DOHH2 (cell line): ENCODE data around the gene CNTN5.

Experiments
- H3F3A ChIP-seq: fragments of 200-600 bp; sonication (generic), shearing (Covaris generic); 2 replicates; pipeline ENCODE4 v1.6.0; 2016; ENCODE audit warnings: antibody characterized with exemption, mild to moderate bottlenecking; ENCODE audit not compliant: control insufficient read depth, insufficient read depth
- H3K27ac ChIP-seq: fragments of 200-600 bp; sonication (generic); 2 replicates; pipeline ENCODE4 v1.5.1; 2014; ENCODE audit warnings: low read depth, mild to moderate bottlenecking, low read length, moderate library complexity
- H3K27me3 ChIP-seq: fragments of 200-600 bp; sonication (generic); 2 replicates; pipeline ENCODE4 v1.6.1; 2014; ENCODE audit warnings: mild to moderate bottlenecking, low read length, mixed read lengths; ENCODE audit not compliant: control insufficient read depth
- H3K36me3 ChIP-seq: fragments of 200-600 bp; sonication (generic); 2 replicates; pipeline ENCODE4 v1.6.1; 2014; ENCODE audit warnings: mild to moderate bottlenecking, low read length, moderate library complexity, mixed read lengths; ENCODE audit not compliant: control insufficient read depth
- H3K4me1 ChIP-seq: fragments of 200-600 bp; sonication (generic); 2 replicates; pipeline ENCODE4 v1.6.1; 2014; ENCODE audit warnings: mild to moderate bottlenecking, low read length, mixed read lengths; ENCODE audit not compliant: control insufficient read depth
- H3K4me2 ChIP-seq: fragments of 200-600 bp; sonication (generic); 2 replicates; pipeline ENCODE4 v1.6.0; 2014; ENCODE audit warnings: mild to moderate bottlenecking, low read length, moderate library complexity
- H3K4me3 ChIP-seq: fragments of 200-600 bp; sonication (generic); 2 replicates; pipeline ENCODE4 v1.5.1; 2014; ENCODE audit warnings: mild to moderate bottlenecking, low read length, mixed read lengths
- H3K79me2 ChIP-seq: fragments of 200-600 bp; sonication (generic); 2 replicates; pipeline ENCODE4 v1.6.1; 2014; ENCODE audit warnings: mild to moderate bottlenecking, low read length, mixed read lengths; ENCODE audit not compliant: control insufficient read depth
- H3K9me2 ChIP-seq: fragments of 200-600 bp; sonication (generic); replicated peaks from 2 replicates; pipeline ENCODE4 v1.6.1; 2014; ENCODE audit warnings: mild to moderate bottlenecking, low read length, mixed read lengths; ENCODE audit not compliant: control insufficient read depth
- H3K9me3 ChIP-seq: fragments of 200-600 bp; sonication (generic); 2 replicates; pipeline ENCODE4 v1.6.1; 2014; ENCODE audit warnings: antibody characterized with exemption, low read length, mixed read lengths; ENCODE audit not compliant: control insufficient read depth, insufficient read depth
- H4K20me1 ChIP-seq: fragments of 200-600 bp; sonication (generic); 2 replicates; pipeline ENCODE4 v1.6.0; 2014; ENCODE audit warnings: low read depth, mild to moderate bottlenecking, antibody characterized with exemption, low read length, moderate library complexity; ENCODE audit not compliant: control insufficient read depth, insufficient read depth
- EZH2phosphoT487 ChIP-seq: fragments of 200-600 bp; sonication (generic); IDR thresholded peaks from 2 replicates; pipeline ENCODE4 v1.6.1; 2017; ENCODE audit warnings: borderline replicate concordance, mild to moderate bottlenecking, antibody characterized with exemption, low read length, moderate library complexity, mixed read lengths
- TF ChIP-seq, protein P1 (sequence below): fragments of 200-600 bp; sonication (generic); IDR thresholded peaks from one replicate; pipeline ENCODE4 v1.5.1; 2014; ENCODE audit warnings: antibody characterized with exemption, mild to moderate bottlenecking, low read depth, low read length; ENCODE audit not compliant: poor library complexity, severe bottlenecking

The CNTN5 gene

GRCh38 chr11:99522467-99523173 is 501.9 kb downstream of the CNTN5 start:
- Histone ChIP-seq H3K27ac (no peak overlapping the region), H3K36me3 (no peaks in the 10 kb centered on the region)
- no peak for TF ChIP-seq EZH2phosphoT487
- TF ChIP-seq, protein P1, sequence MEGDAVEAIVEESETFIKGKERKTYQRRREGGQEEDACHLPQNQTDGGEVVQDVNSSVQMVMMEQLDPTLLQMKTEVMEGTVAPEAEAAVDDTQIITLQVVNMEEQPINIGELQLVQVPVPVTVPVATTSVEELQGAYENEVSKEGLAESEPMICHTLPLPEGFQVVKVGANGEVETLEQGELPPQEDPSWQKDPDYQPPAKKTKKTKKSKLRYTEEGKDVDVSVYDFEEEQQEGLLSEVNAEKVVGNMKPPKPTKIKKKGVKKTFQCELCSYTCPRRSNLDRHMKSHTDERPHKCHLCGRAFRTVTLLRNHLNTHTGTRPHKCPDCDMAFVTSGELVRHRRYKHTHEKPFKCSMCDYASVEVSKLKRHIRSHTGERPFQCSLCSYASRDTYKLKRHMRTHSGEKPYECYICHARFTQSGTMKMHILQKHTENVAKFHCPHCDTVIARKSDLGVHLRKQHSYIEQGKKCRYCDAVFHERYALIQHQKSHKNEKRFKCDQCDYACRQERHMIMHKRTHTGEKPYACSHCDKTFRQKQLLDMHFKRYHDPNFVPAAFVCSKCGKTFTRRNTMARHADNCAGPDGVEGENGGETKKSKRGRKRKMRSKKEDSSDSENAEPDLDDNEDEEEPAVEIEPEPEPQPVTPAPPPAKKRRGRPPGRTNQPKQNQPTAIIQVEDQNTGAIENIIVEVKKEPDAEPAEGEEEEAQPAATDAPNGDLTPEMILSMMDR = no peak

GRCh38 chr11:99531468-99531867 is 510.7 kb downstream of the CNTN5 start:
- Histone ChIP-seq H3K79me2 (no peaks in the 10 kb centered on the region), H3K27me3 (no peaks in the 10 kb centered on the region), H3K9me3 (no peaks in the 10 kb centered on the region), H3K36me3 (no peaks in the 10 kb centered on the region), H4K20me1 (no peaks in the 10 kb centered on the region), H3F3A (no peaks in the 10 kb centered on the region), H3K4me2 (no peak overlapping the region), H3K27ac (no peak overlapping the region), H3K4me1 (no peaks in the 10 kb centered on the region), H3K4me3 (no peak overlapping the region), H3K9me2 (no peaks in the 10 kb centered on the region)
- TF ChIP-seq, protein P1 = no peak
- TF ChIP-seq EZH2phosphoT487 = no peak

More at GRCh38 chr11:99522467-99523173, 501.9 kb downstream of the CNTN5 start:
- H3K4me2 ChIP-seq = no peak overlapping the region
- H3K79me2 ChIP-seq = no peaks in the 10 kb centered on the region
- H3K9me2 ChIP-seq = no peaks in the 10 kb centered on the region
- H3K4me3 ChIP-seq = no peak overlapping the region
- no peaks in the 10 kb centered on the region for H3K4me1 ChIP-seq
- H3K27me3 ChIP-seq = no peaks in the 10 kb centered on the region
- no peaks in the 10 kb centered on the region for H3K9me3 ChIP-seq
- H4K20me1 ChIP-seq = no peaks in the 10 kb centered on the region
- H3F3A ChIP-seq = no peaks in the 10 kb centered on the region

GRCh38 chr11:99534812-99535211 is 514.1 kb downstream of the CNTN5 start:
- no peaks in the 10 kb centered on the region for H3K79me2 ChIP-seq
- H3K9me2 ChIP-seq = no peaks in the 10 kb centered on the region
- no peaks in the 10 kb centered on the region for H3K27me3 ChIP-seq
- no peaks in the 10 kb centered on the region for H3K9me3 ChIP-seq
- H3K4me1 ChIP-seq = no peaks in the 10 kb centered on the region
- H3F3A ChIP-seq = no peaks in the 10 kb centered on the region
- no peak overlapping the region for H3K4me2 ChIP-seq
- H3K27ac ChIP-seq = no peak overlapping the region
- no peak for TF ChIP-seq EZH2phosphoT487
- TF ChIP-seq, protein P1 = no peak
- H3K4me3 ChIP-seq = no peak overlapping the region
- H4K20me1 ChIP-seq = no peaks in the 10 kb centered on the region
- no peaks in the 10 kb centered on the region for H3K36me3 ChIP-seq
